HCT116 (cell line): ENCODE measurements around the gene EXOSC3. TPM values are rescaled to one million over a fixed set of nuclear protein-coding genes. Genes with fewer than 3 reads are reported as not detected.

Experiments used
- ATAC-seq: fragments of 200-7000 bp; cut with Tn5 transposase; 2 replicates; pipeline ENCODE4 v1.9.1; 2020; ENCODE audit warnings: mild to moderate bottlenecking, moderate library complexity
- BruUV-seq: library from RNA; stranded (reverse); fragments of 400-500 nt; replicated peaks from 2 replicates; lab custom pipeline; 2021; lab: Mats Ljungman, UMichigan
- CTCF ChIA-PET: fragments of 300-600 bp; sonication (Branson Sonifier 250); formaldehyde crosslinking; loops from one replicate; lab custom pipeline; 2021; ENCODE audit warnings: antibody characterized with exemption; lab: Charles Lee
- POLR2A ChIA-PET: fragments of 300-600, 350-600 bp; sonication (Branson Sonifier 250); formaldehyde crosslinking; loops from one replicate; lab custom pipeline; 2021; ENCODE audit warnings: antibody characterized with exemption; lab: Charles Lee
- RAD21 ChIA-PET, 2 experiments: fragments of 300-600 bp; sonication (Branson Sonifier 250); formaldehyde crosslinking; loops; one replicate each; lab custom pipeline; 2023; ENCODE audit warnings: low total read pairs in 2 of 2; ENCODE audit not compliant: uncharacterized antibody in 2 of 2, unreplicated experiment in 2 of 2, low non-redundant PET in 1 of 2; lab: Charles Lee
- DNase-seq: peaks from one replicate; pipeline ENCODE4 v3.0.0-alpha.2; 2010; ENCODE audit warnings: low read depth, low spot score
- H2AFZ ChIP-seq: fragments of 200-600 bp; shearing (Covaris generic), sonication (generic); 2 replicates; pipeline ENCODE4 v1.6.1; 2017; ENCODE audit warnings: low read depth, mixed run types, mixed read lengths, antibody characterized with exemption, low read length; ENCODE audit not compliant: poor library complexity, severe bottlenecking
- H3K27ac ChIP-seq: 2 replicates; pipeline ENCODE4 v1.5.1; 2012; ENCODE audit warnings: low read depth, low read length
- H3K27me3 ChIP-seq: fragments of 200-600 bp; sonication (generic); 2 replicates; pipeline ENCODE4 v1.6.1; 2016; ENCODE audit warnings: mixed run types, low read length, mixed read lengths; ENCODE audit not compliant: insufficient read depth
- H3K36me3 ChIP-seq, 2 experiments: fragments of 200-500 bp in 1 of 2; fragments of 200-600 bp in 1 of 2; sonication (Bioruptor generic) in 1 of 2; sonication (generic) in 1 of 2; 2 replicates each; pipeline versions ENCODE4 v1.5.1 to v1.6.1; 2014 to 2016; ENCODE audit warnings: low read length in 2 of 2, inconsistent platforms in 1 of 2, mixed read lengths in 1 of 2, mixed run types in 1 of 2; ENCODE audit not compliant: insufficient read depth in 2 of 2, control insufficient read depth in 1 of 2
- H3K4me1 ChIP-seq, 2 experiments: fragments of 200-600 bp in 1 of 2; sonication (generic) in 1 of 2; 2 replicates each; pipeline versions ENCODE4 v1.5.1 to v1.6.1; 2012 to 2017; ENCODE audit warnings: low read length in 2 of 2, inconsistent platforms in 1 of 2, mild to moderate bottlenecking in 1 of 2, mixed read lengths in 1 of 2, mixed run types in 1 of 2, moderate library complexity in 1 of 2; ENCODE audit not compliant: insufficient read depth in 2 of 2, control insufficient read depth in 1 of 2
- H3K4me2 ChIP-seq: fragments of 200-600 bp; sonication (generic); 2 replicates; pipeline ENCODE4 v1.6.1; 2017; ENCODE audit warnings: mixed run types, low read length, mixed read lengths
- H3K4me3 ChIP-seq, 2 experiments: fragments of 200-600 bp in 1 of 2; sonication (generic) in 1 of 2; replicated peaks in 1 of 2; 2 replicates each; pipeline ENCODE4 v1.5.1; 2011 to 2016; ENCODE audit warnings: low read length in 2 of 2, control low read depth in 1 of 2, low read depth in 1 of 2, mild to moderate bottlenecking in 1 of 2, mixed read lengths in 1 of 2, mixed run types in 1 of 2
- H3K79me2 ChIP-seq: fragments of 200-600 bp; sonication (generic); 2 replicates; pipeline ENCODE4 v1.6.1; 2017; ENCODE audit warnings: mild to moderate bottlenecking, mixed run types, low read length, moderate library complexity, mixed read lengths; ENCODE audit not compliant: insufficient read depth
- H3K9ac ChIP-seq: fragments of 200-600 bp; sonication (generic); 2 replicates; pipeline ENCODE4 v1.6.1; 2016; ENCODE audit warnings: low read length, mixed read lengths
- H3K9me2 ChIP-seq: fragments of 200-600 bp; sonication (generic), shearing (Covaris generic); 2 replicates; pipeline ENCODE4 v1.6.1; 2017; ENCODE audit warnings: mixed run types, mild to moderate bottlenecking, moderate library complexity; ENCODE audit not compliant: insufficient read depth
- H3K9me3 ChIP-seq, 2 experiments: fragments of 200-500 bp in 1 of 2; fragments of 200-600 bp in 1 of 2; sonication (Bioruptor generic) in 1 of 2; sonication (generic) in 1 of 2; 2 replicates each; pipeline ENCODE4 v1.6.1; 2014 to 2017; ENCODE audit warnings: low read length in 2 of 2, mixed read lengths in 2 of 2, inconsistent platforms in 1 of 2, low read depth in 1 of 2, mild to moderate bottlenecking in 1 of 2, mixed run types in 1 of 2, moderate library complexity in 1 of 2; ENCODE audit not compliant: control insufficient read depth in 1 of 2, insufficient read depth in 1 of 2
- H4K20me1 ChIP-seq: fragments of 200-600 bp; sonication (generic), shearing (Covaris generic); 2 replicates; pipeline ENCODE4 v1.6.1; 2017; ENCODE audit warnings: mixed run types, mild to moderate bottlenecking, moderate library complexity; ENCODE audit not compliant: insufficient read depth
- CBX3 ChIP-seq: IDR thresholded peaks from 2 replicates; pipeline ENCODE4 v1.6.1; 2012; ENCODE audit warnings: low read depth
- CEBPB ChIP-seq: IDR thresholded peaks from 2 replicates; pipeline ENCODE4 v1.6.1; 2012; ENCODE audit warnings: low read depth
- EGR1 ChIP-seq: IDR thresholded peaks from 2 replicates; pipeline ENCODE4 v1.6.1; 2012; ENCODE audit warnings: low read depth
- EZH2 ChIP-seq: fragments of 200-600 bp; sonication (generic); IDR thresholded peaks from 2 replicates; pipeline ENCODE4 v1.6.1; 2017; ENCODE audit warnings: antibody characterized with exemption, mixed run types
- EZH2phosphoT487 ChIP-seq: fragments of 200-600 bp; IDR thresholded peaks from 2 replicates; pipeline ENCODE4 v1.6.1; 2018; ENCODE audit warnings: antibody characterized with exemption, borderline replicate concordance
- FOSL1 ChIP-seq: IDR thresholded peaks from 2 replicates; pipeline ENCODE4 v1.6.1; 2012; ENCODE audit warnings: low read depth
- JUND ChIP-seq: IDR thresholded peaks from 2 replicates; pipeline ENCODE4 v1.6.1; 2012
- POLR2AphosphoS5 ChIP-seq: IDR thresholded peaks from 2 replicates; pipeline ENCODE4 v1.6.1; 2011; ENCODE audit warnings: mild to moderate bottlenecking, low read depth, low read length, moderate library complexity
- RAD21 ChIP-seq: IDR thresholded peaks from 2 replicates; pipeline ENCODE4 v1.6.1; 2012; ENCODE audit warnings: low read depth, mild to moderate bottlenecking
- SIN3A ChIP-seq: IDR thresholded peaks from 2 replicates; pipeline ENCODE4 v1.6.1; 2012; ENCODE audit warnings: low read depth
- SP1 ChIP-seq: IDR thresholded peaks from 2 replicates; pipeline ENCODE4 v1.6.1; 2012; ENCODE audit warnings: low read depth
- SRF ChIP-seq: IDR thresholded peaks from 2 replicates; pipeline ENCODE4 v1.6.1; 2012; ENCODE audit warnings: low read depth
- TCF7L2 ChIP-seq: IDR thresholded peaks from 2 replicates; pipeline ENCODE4 v1.7.0; 2011; ENCODE audit warnings: borderline replicate concordance, inconsistent platforms; ENCODE audit not compliant: insufficient read depth, insufficient read length; ENCODE audit errors: extremely low read depth
- ZFX ChIP-seq: fragments of 450-650 bp; IDR thresholded peaks from 2 replicates; pipeline ENCODE4 v1.6.1; 2017
- ZNF274 ChIP-seq: fragments of 200-500 bp; sonication (Bioruptor generic); IDR thresholded peaks from 2 replicates; pipeline ENCODE4 v1.6.1; 2014; ENCODE audit warnings: mild to moderate bottlenecking, low read depth, low read length, inconsistent platforms
- intact Hi-C: fragments of 100-400 bp; cut with micrococcal nuclease; formaldehyde crosslinking; loops from 2 replicates; pipeline ENCODE4 v1.10.0; 2022
- total RNA-seq: library from RNA; stranded (reverse); gene quantifications from one replicate; pipeline ENCODE4 v1.2.1, GENCODE V29; 2021; ENCODE audit not compliant: unreplicated experiment
- TF ChIP-seq, protein P1 (sequence below): IDR thresholded peaks from 2 replicates; pipeline ENCODE4 v1.6.1; 2012
- TF ChIP-seq, protein P2 (sequence below): IDR thresholded peaks from 2 replicates; pipeline ENCODE4 v1.6.1; 2012
- TF ChIP-seq, protein P3 (sequence below): IDR thresholded peaks from 2 replicates; pipeline ENCODE4 v1.6.1; 2011; ENCODE audit warnings: mild to moderate bottlenecking, low read length, moderate library complexity; ENCODE audit not compliant: insufficient replicate concordance; ENCODE audit errors: extremely low read depth

EXOSC3 gene
- total RNA-seq, 1 experiment from 2014 or later, result 79.6 TPM

DNA sequence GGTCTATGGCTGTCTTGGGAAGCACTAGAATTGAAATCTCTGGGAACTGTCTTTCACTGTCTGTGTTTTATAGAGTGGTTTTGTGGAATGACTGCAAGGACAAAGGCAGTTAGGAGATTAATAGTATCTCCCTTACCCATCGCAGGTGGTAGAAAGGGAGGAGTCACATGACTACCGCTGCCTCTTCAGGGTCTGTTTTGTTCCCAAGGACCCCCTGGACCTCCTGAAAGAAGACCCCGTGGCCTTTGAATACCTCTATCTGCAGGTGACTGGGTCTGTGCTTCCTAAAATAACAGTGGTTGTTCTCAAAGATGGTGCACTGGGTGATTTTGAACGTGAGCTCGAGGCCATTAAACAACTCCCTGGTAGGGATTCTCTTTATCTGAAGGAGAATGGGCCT is 54.0 kb downstream of the EXOSC3 start:
- no peak overlapping the region for H3K9ac ChIP-seq
- H3K27ac ChIP-seq, result no peak overlapping the region
- ATAC-seq, result no peak
- H3K9me2 ChIP-seq, result no peaks in the 10 kb centered on the region
- ChIA-PET RAD21 (no interaction called here), POLR2A (no interaction called here), CTCF (no interaction called here)
- no TSS peak for BruUV-seq
- H3K79me2 ChIP-seq, result no peaks in the 10 kb centered on the region
- H3K36me3 ChIP-seq, result no peaks in the 10 kb centered on the region
- intact Hi-C loops, result no loop called here
- no peak overlapping the region for H3K4me2 ChIP-seq
- H3K4me3 ChIP-seq, result no peak overlapping the region
- no peaks in the 10 kb centered on the region for H4K20me1 ChIP-seq
- peaks cover 28% of the 10 kb centered on the region for H3K27me3 ChIP-seq
- no peaks in the 10 kb centered on the region for H3K4me1 ChIP-seq
- TF ChIP-seq EGR1 (no peak), JUND (no peak), RAD21 (no peak)
- TF ChIP-seq, protein P1, sequence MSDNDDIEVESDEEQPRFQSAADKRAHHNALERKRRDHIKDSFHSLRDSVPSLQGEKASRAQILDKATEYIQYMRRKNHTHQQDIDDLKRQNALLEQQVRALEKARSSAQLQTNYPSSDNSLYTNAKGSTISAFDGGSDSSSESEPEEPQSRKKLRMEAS, result no peak
- TF ChIP-seq, all 23 proteins: peak for 0
- DNase-seq, result no peak
- Histone ChIP-seq H3K9me3 (no peaks in the 10 kb centered on the region), H2AFZ (no peak overlapping the region)

DNA sequence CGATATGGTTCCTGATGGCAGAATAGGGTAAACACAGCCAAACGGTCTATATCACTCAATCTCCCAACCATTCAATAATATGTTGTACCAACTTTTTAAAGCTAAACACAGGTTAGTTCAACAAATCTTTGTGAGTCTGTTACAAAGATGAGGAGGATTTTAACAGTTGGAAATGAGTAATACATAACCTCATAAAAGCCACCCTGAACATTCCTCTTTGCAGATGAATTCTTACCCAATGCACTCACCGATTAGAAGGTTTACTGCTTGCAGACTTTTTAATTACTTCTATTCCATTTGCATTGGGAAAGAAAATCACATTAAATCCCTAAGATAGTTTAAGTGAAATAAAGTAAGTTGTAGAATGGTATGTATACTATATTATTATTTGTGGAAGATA is 54.6 kb downstream of the EXOSC3 start:
- Histone ChIP-seq H3K4me3 (no peak overlapping the region), H4K20me1 (no peaks in the 10 kb centered on the region), H3K27ac (no peak overlapping the region), H3K4me2 (no peak overlapping the region), H3K9ac (no peak overlapping the region), H3K9me2 (no peaks in the 10 kb centered on the region), H3K9me3 (no peaks in the 10 kb centered on the region), H3K27me3 (peaks cover 28% of the 10 kb centered on the region), H3K79me2 (no peaks in the 10 kb centered on the region), H3K4me1 (no peaks in the 10 kb centered on the region), H3K36me3 (no peaks in the 10 kb centered on the region), H2AFZ (no peak overlapping the region)
- no peak for DNase-seq
- ChIA-PET POLR2A (no interaction called here), RAD21 (no interaction called here), CTCF (no interaction called here)
- BruUV-seq, result no TSS peak
- no peak for ATAC-seq
- intact Hi-C loops, result no loop called here
- TF ChIP-seq, protein P1, result no peak
- TF ChIP-seq POLR2AphosphoS5 (no peak), ZFX (no peak), CBX3 (no peak), EZH2phosphoT487 (no peak), SP1 (no peak), SIN3A (no peak), FOSL1 (no peak), EGR1 (no peak), EZH2 (no peak), SRF (no peak), CEBPB (no peak), ZNF274 (no peak), RAD21 (no peak), TCF7L2 (no peak), JUND (no peak)
- TF ChIP-seq, protein P2, sequence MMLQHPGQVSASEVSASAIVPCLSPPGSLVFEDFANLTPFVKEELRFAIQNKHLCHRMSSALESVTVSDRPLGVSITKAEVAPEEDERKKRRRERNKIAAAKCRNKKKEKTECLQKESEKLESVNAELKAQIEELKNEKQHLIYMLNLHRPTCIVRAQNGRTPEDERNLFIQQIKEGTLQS, result no peak
- TF ChIP-seq, protein P3, sequence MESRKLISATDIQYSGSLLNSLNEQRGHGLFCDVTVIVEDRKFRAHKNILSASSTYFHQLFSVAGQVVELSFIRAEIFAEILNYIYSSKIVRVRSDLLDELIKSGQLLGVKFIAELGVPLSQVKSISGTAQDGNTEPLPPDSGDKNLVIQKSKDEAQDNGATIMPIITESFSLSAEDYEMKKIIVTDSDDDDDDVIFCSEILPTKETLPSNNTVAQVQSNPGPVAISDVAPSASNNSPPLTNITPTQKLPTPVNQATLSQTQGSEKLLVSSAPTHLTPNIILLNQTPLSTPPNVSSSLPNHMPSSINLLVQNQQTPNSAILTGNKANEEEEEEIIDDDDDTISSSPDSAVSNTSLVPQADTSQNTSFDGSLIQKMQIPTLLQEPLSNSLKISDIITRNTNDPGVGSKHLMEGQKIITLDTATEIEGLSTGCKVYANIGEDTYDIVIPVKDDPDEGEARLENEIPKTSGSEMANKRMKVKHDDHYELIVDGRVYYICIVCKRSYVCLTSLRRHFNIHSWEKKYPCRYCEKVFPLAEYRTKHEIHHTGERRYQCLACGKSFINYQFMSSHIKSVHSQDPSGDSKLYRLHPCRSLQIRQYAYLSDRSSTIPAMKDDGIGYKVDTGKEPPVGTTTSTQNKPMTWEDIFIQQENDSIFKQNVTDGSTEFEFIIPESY, result no peak
